ENCODE data around the gene NTHL1.

DNA sequence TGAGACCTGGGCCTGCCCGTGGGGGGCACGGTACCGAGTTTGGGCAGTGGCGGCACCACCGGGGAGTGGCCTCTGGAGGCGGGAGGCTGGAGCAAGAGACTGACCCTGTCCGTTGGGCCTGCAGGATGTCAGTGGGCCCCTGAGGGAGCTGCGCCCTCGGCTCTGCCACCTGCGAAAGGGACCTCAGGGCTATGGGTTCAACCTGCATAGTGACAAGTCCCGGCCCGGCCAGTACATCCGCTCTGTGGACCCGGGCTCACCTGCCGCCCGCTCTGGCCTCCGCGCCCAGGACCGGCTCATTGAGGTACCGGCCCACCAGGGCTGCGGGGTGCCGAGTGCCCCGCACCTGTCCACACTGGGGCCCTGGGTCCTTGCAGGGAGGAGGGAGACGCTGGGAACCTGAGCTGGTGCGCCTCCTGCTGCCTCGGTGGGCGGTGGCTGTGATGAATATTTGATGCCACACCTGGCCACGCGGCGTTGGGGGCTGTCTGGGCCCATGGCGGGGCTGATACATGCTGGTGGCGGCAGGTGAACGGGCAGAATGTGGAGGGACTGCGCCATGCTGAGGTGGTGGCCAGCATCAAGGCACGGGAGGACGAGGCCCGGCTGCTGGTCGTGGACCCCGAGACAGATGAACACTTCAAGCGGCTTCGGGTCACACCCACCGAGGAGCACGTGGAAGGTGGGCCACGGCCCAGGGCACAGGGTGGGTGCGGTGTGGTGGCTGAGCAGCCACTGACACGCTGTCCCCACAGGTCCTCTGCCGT is 11.3 kb downstream of the NTHL1 start:
- TF ChIP-seq, protein P1, sequence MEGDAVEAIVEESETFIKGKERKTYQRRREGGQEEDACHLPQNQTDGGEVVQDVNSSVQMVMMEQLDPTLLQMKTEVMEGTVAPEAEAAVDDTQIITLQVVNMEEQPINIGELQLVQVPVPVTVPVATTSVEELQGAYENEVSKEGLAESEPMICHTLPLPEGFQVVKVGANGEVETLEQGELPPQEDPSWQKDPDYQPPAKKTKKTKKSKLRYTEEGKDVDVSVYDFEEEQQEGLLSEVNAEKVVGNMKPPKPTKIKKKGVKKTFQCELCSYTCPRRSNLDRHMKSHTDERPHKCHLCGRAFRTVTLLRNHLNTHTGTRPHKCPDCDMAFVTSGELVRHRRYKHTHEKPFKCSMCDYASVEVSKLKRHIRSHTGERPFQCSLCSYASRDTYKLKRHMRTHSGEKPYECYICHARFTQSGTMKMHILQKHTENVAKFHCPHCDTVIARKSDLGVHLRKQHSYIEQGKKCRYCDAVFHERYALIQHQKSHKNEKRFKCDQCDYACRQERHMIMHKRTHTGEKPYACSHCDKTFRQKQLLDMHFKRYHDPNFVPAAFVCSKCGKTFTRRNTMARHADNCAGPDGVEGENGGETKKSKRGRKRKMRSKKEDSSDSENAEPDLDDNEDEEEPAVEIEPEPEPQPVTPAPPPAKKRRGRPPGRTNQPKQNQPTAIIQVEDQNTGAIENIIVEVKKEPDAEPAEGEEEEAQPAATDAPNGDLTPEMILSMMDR (IDR thresholded peaks at IDR 0.05; ENCODE audit: insufficient read depth, low read depth, low read length) = no peak
- TF ChIP-seq EZH2 (IDR thresholded peaks at IDR 0.05; ENCODE audit: insufficient read depth, low read length) = no peak

Data from astrocyte (in vitro differentiated cells and primary cell).